ENCODE results near the gene PTPN11. TPM values are rescaled to one million over a fixed set of nuclear protein-coding genes. Genes with fewer than 3 reads are reported as not detected.

Gene PTPN11
- total and polyA plus RNA-seq, 2 of the 8 experiments (the other 6 are each of a cell fraction or from before 2014, with no cell fraction given) = 28.3 to 133 TPM

DNA sequence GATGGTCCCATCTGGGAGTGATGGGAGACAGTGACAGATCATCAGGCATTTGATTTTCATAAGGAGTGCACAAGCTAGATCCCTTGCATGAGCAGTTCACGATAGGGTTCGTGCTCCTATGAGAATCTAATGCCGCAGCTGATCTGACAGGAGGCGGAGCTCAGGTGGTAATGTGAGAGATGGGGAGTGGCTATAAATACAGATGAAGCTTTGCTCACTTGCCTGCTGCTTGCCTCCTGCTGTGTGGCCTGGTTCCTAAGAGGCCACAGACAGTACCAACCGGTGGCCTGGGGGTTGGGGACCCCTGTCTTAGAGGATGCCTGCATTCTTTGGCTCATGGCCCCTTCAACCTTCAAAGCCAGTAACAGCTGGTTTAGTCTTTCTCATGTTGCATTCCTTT lies 130.3 kb downstream of the PTPN11 start:
- POLR2A ChIA-PET (ENCODE audit: partially characterized antibody) = interaction anchor here (0.5 kb wide), 1 partner anchor 41 kb away, joined by 3 read pairs; no protein-coding TSS in a partner anchor
- no peak for DNase-seq (ENCODE audit: low read depth in 1 of 2, low spot score in 2 of 2)

More for the DNA sequence above, 130.3 kb downstream of the PTPN11 start:
- Histone ChIP-seq H2BK15ac (ENCODE audit: low read length) (no peak overlapping the region), H4K5ac (ENCODE audit: insufficient read length, low read depth, low read length) (no peak overlapping the region), H2BK12ac (ENCODE audit: low read depth, low read length) (no peak overlapping the region), H2AK5ac (ENCODE audit: low read depth, low read length) (no peak overlapping the region), H3K56ac (replicated peaks; ENCODE audit: insufficient read length, low read depth, low read length) (no peak overlapping the region), H3K4me2 (ENCODE audit: insufficient read depth in 1 of 2, low read depth in 2 of 2, low read length in 2 of 2) (no peak overlapping the region), H4K20me1 (replicated peaks in 1 of 2; ENCODE audit: control insufficient read depth in 1 of 2, insufficient read depth in 2 of 2, low read length in 2 of 2) (no peaks in the 10 kb centered on the region), H3K4me3 (ENCODE audit: extremely low read depth in 1 of 4, insufficient read depth in 2 of 4, low read depth in 3 of 4, low read length in 4 of 4) (no peak overlapping the region), H3K4ac (replicated peaks; ENCODE audit: insufficient read length, low read depth, low read length) (no peak overlapping the region), H2BK20ac (ENCODE audit: low read length) (no peak overlapping the region), H3K27me3 (replicated peaks in 1 of 4; ENCODE audit: control insufficient read depth in 3 of 4, extremely low read depth in 1 of 4, insufficient read depth in 3 of 4, low read length in 3 of 4) (no peaks in the 10 kb centered on the region), H3K23me2 (ENCODE audit: low read depth, low read length) (no peaks in the 10 kb centered on the region), H3K4me1 (replicated peaks in 1 of 4; ENCODE audit: control insufficient read depth in 3 of 4, insufficient read depth in 4 of 4, low read length in 3 of 4) (no peaks in the 10 kb centered on the region), H2AFZ (ENCODE audit: low read length) (no peak overlapping the region), H3K23ac (ENCODE audit: insufficient read length) (no peak overlapping the region), H3K36me3 (ENCODE audit: control insufficient read depth in 2 of 4, insufficient read depth in 4 of 4, low read length in 3 of 4) (no peaks in the 10 kb centered on the region), H4K91ac (replicated peaks; ENCODE audit: insufficient read length, low read length) (no peak overlapping the region), H3K18ac (ENCODE audit: extremely low read depth, low read length) (no peak overlapping the region), H2BK5ac (ENCODE audit: low read depth, low read length) (no peak overlapping the region), H4K8ac (ENCODE audit: extremely low read depth, insufficient read depth, low read length) (no peak overlapping the region), H3K14ac (ENCODE audit: insufficient read length) (no peak overlapping the region), H3K79me2 (ENCODE audit: control insufficient read depth in 1 of 2, insufficient read depth in 2 of 2, low read length in 2 of 2) (no peaks in the 10 kb centered on the region), H3K9ac (replicated peaks in 1 of 4; ENCODE audit: extremely low read depth in 1 of 4, low read depth in 3 of 4, low read length in 3 of 4) (no peak overlapping the region), H3K27ac (ENCODE audit: low read depth, low read length) (no peak overlapping the region), H2BK120ac (replicated peaks; ENCODE audit: low read depth, low read length) (no peak overlapping the region), H3K79me1 (ENCODE audit: low read depth, low read length) (no peaks in the 10 kb centered on the region), H3K9me3 (ENCODE audit: insufficient read depth in 2 of 2, low read depth in 1 of 2, low read length in 1 of 2) (no peaks in the 10 kb centered on the region)
- CTCF ChIA-PET (ENCODE audit: partially characterized antibody) = interaction anchor here (0.5 to 2.5 kb wide), 5 partner anchors 9 to 110 kb away, joined by 3 to 10 read pairs (median 4); no protein-coding TSS in a partner anchor
- FAIRE-seq = no peak
- TF ChIP-seq CREB1 (IDR thresholded peaks at IDR 0.05) (no peak), CEBPB (IDR thresholded peaks at IDR 0.05; ENCODE audit: low read depth, low read length) (no peak), HDAC2 (IDR thresholded peaks at IDR 0.05; ENCODE audit: borderline replicate concordance in 1 of 2, low read depth in 2 of 2, low read length in 2 of 2) (no peak), SIN3A (conservative IDR thresholded peaks at IDR 0.05 in 1 of 2, IDR thresholded peaks at IDR 0.05 in 1 of 2; ENCODE audit: low read depth in 1 of 2, low read length in 2 of 2) (no peak), SP2 (IDR thresholded peaks at IDR 0.05; ENCODE audit: low read length) (no peak), FOSL1 (IDR thresholded peaks at IDR 0.05; ENCODE audit: insufficient read depth, low read depth, low read length) (no peak), POU5F1 (IDR thresholded peaks at IDR 0.05; ENCODE audit: low read depth, low read length) (no peak), SP4 (IDR thresholded peaks at IDR 0.05; ENCODE audit: low read length) (no peak), SIRT6 (IDR thresholded peaks at IDR 0.05; ENCODE audit: low read length) (no peak), SUZ12 (IDR thresholded peaks at IDR 0.05; ENCODE audit: low read length) (no peak)
- WGBS, 2 experiments (ENCODE audit: extremely low coverage in 1 of 2, insufficient coverage in 1 of 2, insufficient read length in 1 of 2, insufficient replicate concordance in 2 of 2, low coverage in 1 of 2, low lambda C conversion rate in 2 of 2, missing lambda C conversion rate in 1 of 2) = 95% methylated on average over 5 of the region's 5 CpGs; no CpG with 5 or more reads in 1 of the 2 experiments
